ENCODE measurements around the gene GPI. TPM values are rescaled to one million over a fixed set of nuclear protein-coding genes. Genes with fewer than 3 reads are reported as not detected.

GPI gene
- total RNA-seq, 2 donors from 2014 or later, result 181 to 183 TPM

GRCh38 chr19:34370983-34371382, 6.0 kb downstream of the GPI start:
- Histone ChIP-seq H3K36me3 (ENCODE audit: control insufficient read depth, insufficient read depth, low read length) (peaks cover 50% of the 10 kb centered on the region), H3K9ac (ENCODE audit: extremely low read depth, low read length, poor library complexity, severe bottlenecking) (no peak overlapping the region), H3K27me3 (ENCODE audit: control insufficient read depth, insufficient read depth, low read length, poor library complexity, severe bottlenecking) (no peaks in the 10 kb centered on the region), H3K4me3 (ENCODE audit: low read length) (no peak overlapping the region), H3K4me1 (ENCODE audit: control insufficient read depth, insufficient read depth, low read length) (no peaks in the 10 kb centered on the region), H3K27ac (ENCODE audit: low read depth, low read length) (no peak overlapping the region), H3K9me3 (ENCODE audit: control insufficient read depth, low read length) (no peaks in the 10 kb centered on the region)
- H3K27me3 Mint-ChIP-seq (ENCODE audit: insufficient read depth), result no peaks in the 10 kb centered on the region
- no peak for DNase-seq
- H3K4me3 Mint-ChIP-seq, result no peak overlapping the region
- H3K9me3 Mint-ChIP-seq, result no peaks in the 10 kb centered on the region
- WGBS, 2 experiments (ENCODE audit: insufficient coverage in 1 of 2, insufficient read length in 1 of 2), result 82 to 90% methylated on average over 4 of the region's 4 CpGs
- no peak overlapping the region for H3K27ac Mint-ChIP-seq
- H3K36me3 Mint-ChIP-seq (ENCODE audit: low read depth), result peaks cover 60% of the 10 kb centered on the region
- peaks cover 3% of the 10 kb centered on the region for H3K4me1 Mint-ChIP-seq
- no peak for TF ChIP-seq CTCF (conservative IDR thresholded peaks at IDR 0.05)

GRCh38 chr19:34373601-34374288, 8.7 kb downstream of the GPI start:
- peaks cover 62% of the 10 kb centered on the region for H3K36me3 Mint-ChIP-seq (ENCODE audit: low read depth)

GRCh38 chr19:34375598-34375997, 10.6 kb downstream of the GPI start:
- Histone ChIP-seq H3K27ac (ENCODE audit: low read depth, low read length) (no peak overlapping the region), H3K4me1 (ENCODE audit: control insufficient read depth, insufficient read depth, low read length) (no peaks in the 10 kb centered on the region), H3K4me3 (ENCODE audit: low read length) (no peak overlapping the region), H3K9ac (ENCODE audit: extremely low read depth, low read length, poor library complexity, severe bottlenecking) (no peak overlapping the region), H3K36me3 (ENCODE audit: control insufficient read depth, insufficient read depth, low read length) (peaks cover 50% of the 10 kb centered on the region), H3K9me3 (ENCODE audit: control insufficient read depth, low read length) (no peaks in the 10 kb centered on the region), H3K27me3 (ENCODE audit: control insufficient read depth, insufficient read depth, low read length, poor library complexity, severe bottlenecking) (no peaks in the 10 kb centered on the region)
- H3K4me1 Mint-ChIP-seq, result no peaks in the 10 kb centered on the region
- 95 to 96% methylated on average over 7 to 8 of the region's 8 CpGs for WGBS, 2 experiments (ENCODE audit: insufficient coverage in 1 of 2, insufficient read length in 1 of 2)
- H3K27ac Mint-ChIP-seq, result no peak overlapping the region
- DNase-seq, result no peak
- H3K4me3 Mint-ChIP-seq, result no peak overlapping the region
- H3K9me3 Mint-ChIP-seq, result no peaks in the 10 kb centered on the region
- TF ChIP-seq CTCF (conservative IDR thresholded peaks at IDR 0.05), result no peak
- no peaks in the 10 kb centered on the region for H3K27me3 Mint-ChIP-seq (ENCODE audit: insufficient read depth)
- H3K36me3 Mint-ChIP-seq (ENCODE audit: low read depth), result peaks cover 57% of the 10 kb centered on the region

More at GRCh38 chr19:34373601-34374288, 8.7 kb downstream of the GPI start:
- H3K9ac ChIP-seq (ENCODE audit: extremely low read depth, low read length, poor library complexity, severe bottlenecking), result no peak overlapping the region
- TF ChIP-seq CTCF (conservative IDR thresholded peaks at IDR 0.05), result no peak
- H3K36me3 ChIP-seq (ENCODE audit: control insufficient read depth, insufficient read depth, low read length), result peaks cover 43% of the 10 kb centered on the region
- no peaks in the 10 kb centered on the region for H3K9me3 ChIP-seq (ENCODE audit: control insufficient read depth, low read length)
- no peak overlapping the region for H3K4me3 ChIP-seq (ENCODE audit: low read length)
- H3K9me3 Mint-ChIP-seq, result no peaks in the 10 kb centered on the region
- H3K27me3 ChIP-seq (ENCODE audit: control insufficient read depth, insufficient read depth, low read length, poor library complexity, severe bottlenecking), result no peaks in the 10 kb centered on the region
- DNase-seq, result no peak
- no peak overlapping the region for H3K27ac ChIP-seq (ENCODE audit: low read depth, low read length)
- no peaks in the 10 kb centered on the region for H3K4me1 ChIP-seq (ENCODE audit: control insufficient read depth, insufficient read depth, low read length)
- H3K27me3 Mint-ChIP-seq (ENCODE audit: insufficient read depth), result no peaks in the 10 kb centered on the region
- no peak overlapping the region for H3K4me3 Mint-ChIP-seq
- H3K27ac Mint-ChIP-seq, result no peak overlapping the region
- WGBS, 2 experiments (ENCODE audit: insufficient coverage in 1 of 2, insufficient read length in 1 of 2), result 89 to 94% methylated on average over 8 to 9 of the region's 11 CpGs
- no peaks in the 10 kb centered on the region for H3K4me1 Mint-ChIP-seq

Measured in endodermal cell (in vitro differentiated cells).